H9 (cell line): ENCODE data around the gene HMCN1. TPM values are rescaled to one million over a fixed set of nuclear protein-coding genes. Genes with fewer than 3 reads are reported as not detected.

ENCODE experiments used
- DNase-seq: peaks from one replicate; pipeline ENCODE4 v3.0.0-alpha.2; 2017
- H2AFZ ChIP-seq: one replicate; pipeline ENCODE4 v1.6.1; 2013; ENCODE audit warnings: mild to moderate bottlenecking, low read length, control low read depth, moderate library complexity
- H2AK5ac ChIP-seq: 2 replicates; pipeline ENCODE4 v1.6.1; 2013; ENCODE audit warnings: low read length, control low read depth, mixed read lengths; ENCODE audit not compliant: insufficient read length
- H2BK120ac ChIP-seq: one replicate; pipeline ENCODE4 v1.6.1; 2013; ENCODE audit warnings: low read depth, mild to moderate bottlenecking, low read length, control low read depth, inconsistent platforms; ENCODE audit not compliant: poor library complexity, severe bottlenecking
- H2BK12ac ChIP-seq: 2 replicates; pipeline ENCODE4 v1.6.1; 2013; ENCODE audit warnings: low read length, control low read depth, mixed read lengths, low read depth; ENCODE audit not compliant: insufficient read length
- H2BK15ac ChIP-seq: 2 replicates; pipeline ENCODE4 v1.6.1; 2013; ENCODE audit warnings: low read depth, low read length, control low read depth
- H2BK20ac ChIP-seq: one replicate; pipeline ENCODE4 v1.6.1; 2013; ENCODE audit warnings: low read depth, mild to moderate bottlenecking, low read length, control low read depth, inconsistent platforms; ENCODE audit not compliant: poor library complexity, severe bottlenecking
- H2BK5ac ChIP-seq: 2 replicates; pipeline ENCODE4 v1.6.1; 2013; ENCODE audit warnings: low read length, control low read depth, mixed read lengths; ENCODE audit not compliant: insufficient read length
- H3K14ac ChIP-seq: 2 replicates; pipeline ENCODE4 v1.6.1; 2013; ENCODE audit warnings: low read length, control low read depth; ENCODE audit not compliant: insufficient read depth
- H3K18ac ChIP-seq: 2 replicates; pipeline ENCODE4 v1.6.1; 2013; ENCODE audit warnings: low read depth, mild to moderate bottlenecking, mixed read lengths, low read length, control low read depth; ENCODE audit not compliant: insufficient read length
- H3K23ac ChIP-seq: 2 replicates; pipeline ENCODE4 v1.6.1; 2013; ENCODE audit warnings: low read length, control low read depth, mixed read lengths, low read depth; ENCODE audit not compliant: insufficient read length
- H3K23me2 ChIP-seq: 2 replicates; pipeline ENCODE4 v1.6.1; 2013; ENCODE audit warnings: low read depth, mild to moderate bottlenecking, mixed read lengths, low read length, control low read depth; ENCODE audit not compliant: insufficient read length, poor library complexity, severe bottlenecking
- H3K27ac ChIP-seq: 2 replicates; pipeline ENCODE4 v1.5.1; 2013; ENCODE audit warnings: low read length, control low read depth, mixed read lengths, low read depth; ENCODE audit not compliant: insufficient read length
- H3K27me3 ChIP-seq: 2 replicates; pipeline ENCODE4 v1.6.1; 2013; ENCODE audit warnings: low read length, control low read depth, inconsistent platforms; ENCODE audit not compliant: insufficient read depth
- H3K4ac ChIP-seq: 2 replicates; pipeline ENCODE4 v1.6.1; 2013; ENCODE audit warnings: low read depth, mild to moderate bottlenecking, control low read depth, inconsistent platforms, low read length, moderate library complexity
- H3K4me1 ChIP-seq: 2 replicates; pipeline ENCODE4 v1.6.1; 2013; ENCODE audit warnings: low read length, control low read depth, inconsistent platforms; ENCODE audit not compliant: insufficient read depth
- H3K4me2 ChIP-seq: 2 replicates; pipeline ENCODE4 v1.6.1; 2013; ENCODE audit warnings: low read length, control low read depth, mixed read lengths; ENCODE audit not compliant: insufficient read length, insufficient read depth
- H3K56ac ChIP-seq: 2 replicates; pipeline ENCODE4 v1.6.1; 2013; ENCODE audit warnings: low read depth, mild to moderate bottlenecking, mixed read lengths, low read length, control low read depth; ENCODE audit not compliant: insufficient read length
- H3K79me1 ChIP-seq: 2 replicates; pipeline ENCODE4 v1.6.1; 2013; ENCODE audit warnings: low read depth, mild to moderate bottlenecking, moderate library complexity, low read length, control low read depth, inconsistent platforms; ENCODE audit not compliant: insufficient read depth, poor library complexity, severe bottlenecking
- H3K79me2 ChIP-seq: 2 replicates; pipeline ENCODE4 v1.6.1; 2013; ENCODE audit warnings: low read length, control low read depth, inconsistent platforms; ENCODE audit not compliant: insufficient read depth
- H3K9ac ChIP-seq: 2 replicates; pipeline ENCODE4 v1.6.1; 2013; ENCODE audit warnings: low read length, control low read depth, mixed read lengths; ENCODE audit not compliant: insufficient read length; ENCODE audit errors: extremely low read depth
- H3K9me3 ChIP-seq: one replicate; pipeline ENCODE4 v1.6.1; 2013; ENCODE audit warnings: low read depth, low read length, inconsistent platforms; ENCODE audit not compliant: control insufficient read depth
- H3T11ph ChIP-seq: one replicate; pipeline ENCODE4 v1.6.1; 2013; ENCODE audit warnings: mild to moderate bottlenecking, low read length, control low read depth, inconsistent platforms
- H4K20me1 ChIP-seq: one replicate; pipeline ENCODE4 v1.6.1; 2013; ENCODE audit not compliant: control insufficient read depth, insufficient read length, insufficient read depth
- H4K5ac ChIP-seq: 2 replicates; pipeline ENCODE4 v1.6.1; 2013; ENCODE audit warnings: low read depth, mild to moderate bottlenecking, mixed read lengths, low read length, control low read depth; ENCODE audit not compliant: insufficient read length
- H4K8ac ChIP-seq: replicated peaks from 2 replicates; pipeline ENCODE4 v1.6.1; 2013; ENCODE audit warnings: low read length, control low read depth, mixed read lengths, low read depth; ENCODE audit not compliant: insufficient read length
- H4K91ac ChIP-seq: 2 replicates; pipeline ENCODE4 v1.6.1; 2013; ENCODE audit warnings: low read depth, mild to moderate bottlenecking, moderate library complexity, mixed read lengths, low read length, control low read depth; ENCODE audit not compliant: insufficient read length
- H3K27ac Mint-ChIP-seq, 3 experiments: 2 replicates in 2 of 3; 3 replicates in 1 of 3; pipeline ENCODE4 v1.8.0; 2020 to 2021; ENCODE audit warnings: mixed read lengths in 3 of 3, mild to moderate bottlenecking in 1 of 3, moderate library complexity in 1 of 3
- H3K27me3 Mint-ChIP-seq: 2 replicates; pipeline ENCODE4 v1.8.0; 2021; ENCODE audit warnings: low read depth, mild to moderate bottlenecking, moderate library complexity, mixed read lengths
- H3K36me3 Mint-ChIP-seq, 3 experiments: 2 replicates in 2 of 3; 3 replicates in 1 of 3; pipeline ENCODE4 v1.8.0; 2020 to 2021; ENCODE audit warnings: low read depth in 3 of 3, mixed read lengths in 3 of 3; ENCODE audit not compliant: insufficient read depth in 1 of 3
- H3K4me1 Mint-ChIP-seq, 2 experiments: 2 replicates each; pipeline ENCODE4 v1.8.0; 2020; ENCODE audit warnings: mixed read lengths in 2 of 2
- H3K4me3 Mint-ChIP-seq, 2 experiments: 2 replicates in 1 of 2; 3 replicates in 1 of 2; pipeline ENCODE4 v1.8.0; 2020 to 2021; ENCODE audit warnings: mild to moderate bottlenecking in 2 of 2, mixed read lengths in 2 of 2, moderate library complexity in 1 of 2
- H3K9me3 Mint-ChIP-seq, 2 experiments: 2 replicates in 1 of 2; 3 replicates in 1 of 2; pipeline ENCODE4 v1.8.0; 2020; ENCODE audit warnings: mild to moderate bottlenecking in 2 of 2, mixed read lengths in 2 of 2, moderate library complexity in 1 of 2
- total RNA-seq: library from RNA; stranded (reverse); gene quantifications from 2 replicates; pipeline ENCODE4 v1.2.1, GENCODE V29; 2021
- TF ChIP-seq, protein P1 (sequence below): fragments of 200-600 bp; sonication (generic); conservative IDR thresholded peaks from 3 replicates; pipeline ENCODE4 v1.8.0; 2021; ENCODE audit warnings: antibody characterized with exemption, mild to moderate bottlenecking

HMCN1 gene
- total RNA-seq, 1 experiment from 2014 or later, result 3.3 TPM

DNA sequence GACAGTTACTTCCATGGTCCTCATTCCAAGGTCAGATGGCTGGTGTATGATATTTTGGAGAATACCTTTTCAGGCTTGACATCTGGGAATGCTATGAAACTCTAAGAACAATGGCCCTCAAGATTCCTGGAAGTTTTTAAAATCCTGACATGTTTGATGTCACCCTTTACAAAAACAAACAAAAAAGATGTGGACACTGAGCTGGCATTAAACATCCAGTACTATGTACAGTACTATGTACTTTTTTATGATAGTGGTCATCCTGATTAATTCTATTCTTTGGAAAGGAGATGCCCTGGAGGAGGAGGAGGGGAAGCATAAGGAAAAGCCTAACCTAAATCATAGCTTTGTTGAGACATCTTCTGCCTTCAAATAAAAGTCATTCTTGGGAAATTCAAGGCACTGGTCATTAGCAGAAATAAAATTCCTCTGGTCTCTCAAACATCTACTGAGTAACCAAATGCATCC lies 235.4 kb downstream of the HMCN1 start:
- H3K9me3 Mint-ChIP-seq, result no peaks in the 10 kb centered on the region
- TF ChIP-seq, protein P1, sequence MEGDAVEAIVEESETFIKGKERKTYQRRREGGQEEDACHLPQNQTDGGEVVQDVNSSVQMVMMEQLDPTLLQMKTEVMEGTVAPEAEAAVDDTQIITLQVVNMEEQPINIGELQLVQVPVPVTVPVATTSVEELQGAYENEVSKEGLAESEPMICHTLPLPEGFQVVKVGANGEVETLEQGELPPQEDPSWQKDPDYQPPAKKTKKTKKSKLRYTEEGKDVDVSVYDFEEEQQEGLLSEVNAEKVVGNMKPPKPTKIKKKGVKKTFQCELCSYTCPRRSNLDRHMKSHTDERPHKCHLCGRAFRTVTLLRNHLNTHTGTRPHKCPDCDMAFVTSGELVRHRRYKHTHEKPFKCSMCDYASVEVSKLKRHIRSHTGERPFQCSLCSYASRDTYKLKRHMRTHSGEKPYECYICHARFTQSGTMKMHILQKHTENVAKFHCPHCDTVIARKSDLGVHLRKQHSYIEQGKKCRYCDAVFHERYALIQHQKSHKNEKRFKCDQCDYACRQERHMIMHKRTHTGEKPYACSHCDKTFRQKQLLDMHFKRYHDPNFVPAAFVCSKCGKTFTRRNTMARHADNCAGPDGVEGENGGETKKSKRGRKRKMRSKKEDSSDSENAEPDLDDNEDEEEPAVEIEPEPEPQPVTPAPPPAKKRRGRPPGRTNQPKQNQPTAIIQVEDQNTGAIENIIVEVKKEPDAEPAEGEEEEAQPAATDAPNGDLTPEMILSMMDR, result no peak
- no peak overlapping the region for H4K5ac ChIP-seq
- no peak overlapping the region for H3K9ac ChIP-seq
- H4K91ac ChIP-seq, result no peak overlapping the region
- H3K23ac ChIP-seq, result no peak overlapping the region
- no peak overlapping the region for H3K4me3 Mint-ChIP-seq
- no peaks in the 10 kb centered on the region for H3K27me3 ChIP-seq
- H3K4me1 ChIP-seq, result peaks cover 2% of the 10 kb centered on the region; the same call in 1 of the 2 replicates
- H3K9me3 ChIP-seq, result no peaks in the 10 kb centered on the region
- H3K79me2 ChIP-seq, result no peaks in the 10 kb centered on the region
- no peaks in the 10 kb centered on the region for H3K27me3 Mint-ChIP-seq
- no peak overlapping the region for H2BK12ac ChIP-seq
- no peak overlapping the region for H2BK20ac ChIP-seq
- no peaks in the 10 kb centered on the region for H3K23me2 ChIP-seq
- H3K79me1 ChIP-seq, result no peaks in the 10 kb centered on the region
- H2BK5ac ChIP-seq, result no peak overlapping the region
- no peak overlapping the region for H3K18ac ChIP-seq
- H3K56ac ChIP-seq, result no peak overlapping the region
- no peak overlapping the region for H3T11ph ChIP-seq
- no peak overlapping the region for H2BK15ac ChIP-seq
- H3K27ac ChIP-seq, result no peak overlapping the region
- no peak overlapping the region; a peak in 1 of 7 replicates for H3K27ac Mint-ChIP-seq
- H3K4me2 ChIP-seq, result no peak overlapping the region
- H3K4ac ChIP-seq, result no peak overlapping the region
- no peak overlapping the region for H4K8ac ChIP-seq
- no peak overlapping the region for H3K14ac ChIP-seq
- H4K20me1 ChIP-seq, result no peaks in the 10 kb centered on the region
- H2BK120ac ChIP-seq, result no peak overlapping the region
- no peak overlapping the region for H2AK5ac ChIP-seq
- DNase-seq, result no peak
- H3K36me3 Mint-ChIP-seq, result 0 out of 7 replicates have a peak, but pooled peaks cover 0 to 2% (median 0%) of the 10 kb centered on the region in 3 experiments
- H2AFZ ChIP-seq, result no peak overlapping the region
- H3K4me1 Mint-ChIP-seq, result peaks cover 7 to 16% of the 10 kb centered on the region in 2 experiments
